Heart left ventricle (tissue), 16 donors: ENCODE measurements around the gene MRPL48. TPM values are rescaled to one million over a fixed set of nuclear protein-coding genes. Genes with fewer than 3 reads are reported as not detected.

Experiments used
- ATAC-seq, 4 donors: fragments of 200-7000 bp; cut with Tn5 transposase; one replicate each; pipeline ENCODE4 v1.9.1; 2020 to 2022; ENCODE audit warnings: moderate library complexity in 4 of 4, mild to moderate bottlenecking in 3 of 4, moderate number of reproducible peaks in 1 of 4
- DNase-seq, 5 donors: peaks; one replicate each; pipeline ENCODE4 v3.0.0-alpha.2; 2020
- H3K27ac ChIP-seq, 12 donors: fragments of 200-600 bp; sonication (generic) in 4 of 12; one replicate each; pipeline versions ENCODE4 v1.5.0 to v1.8.0; 2016 to 2022; ENCODE audit warnings: mild to moderate bottlenecking in 2 of 12
- H3K27me3 ChIP-seq, 9 donors: fragments of 200-600 bp; sonication (generic) in 2 of 9; one replicate each; pipeline versions ENCODE4 v1.5.1 to v1.8.0; 2016 to 2022; ENCODE audit warnings: mild to moderate bottlenecking in 3 of 9
- H3K36me3 ChIP-seq, 9 donors: fragments of 200-600 bp; sonication (generic) in 2 of 9; one replicate each; pipeline versions ENCODE4 v1.5.0 to v1.8.0; 2018 to 2022; ENCODE audit warnings: mild to moderate bottlenecking in 2 of 9
- H3K4me1 ChIP-seq, 12 donors: fragments of 200-600 bp; sonication (generic) in 4 of 12; one replicate each; pipeline versions ENCODE4 v1.5.0 to v1.8.0; 2016 to 2022; ENCODE audit warnings: mild to moderate bottlenecking in 3 of 12
- H3K4me3 ChIP-seq, 12 donors: fragments of 200-600 bp; sonication (generic) in 4 of 12; one replicate each; pipeline versions ENCODE4 v1.5.0 to v1.8.0; 2017 to 2022; ENCODE audit warnings: mild to moderate bottlenecking in 9 of 12, moderate library complexity in 4 of 12
- H3K9me3 ChIP-seq, 12 donors: fragments of 200-600 bp; sonication (generic) in 4 of 12; one replicate each; pipeline versions ENCODE4 v1.5.0 to v1.8.0; 2016 to 2022; ENCODE audit warnings: mild to moderate bottlenecking in 1 of 12
- POLR2A ChIP-seq, 2 donors: fragments of 450-650 bp; IDR thresholded peaks; one replicate each; pipeline ENCODE4 v1.6.1; 2017; ENCODE audit warnings: antibody characterized with exemption in 2 of 2, mild to moderate bottlenecking in 2 of 2, moderate library complexity in 2 of 2
- WGBS, 4 donors: extraction: QIAGEN DNeasy Blood & Tissue Kit in 2 of 4; methylation state at CpG; one replicate each; pipeline versions ENCODE4 v1.1.5 to v1.1.7; 2013 to 2018; 5-methylcytosine and 5-hydroxymethylcytosine counted together
- intact Hi-C, 10 donors: fragments of 100-400 bp; cut with DNase I; formaldehyde crosslinking; loops; one replicate each; pipeline versions ENCODE4 v1.11.1 to v1.14.2; 2022
- polyA plus RNA-seq, 2 donors: library from polyadenylated mRNA; stranded (reverse); fragments of 200-250 nt; gene quantifications; one replicate each; pipeline ENCODE4 v1.2.3, GENCODE V29; 2013
- total RNA-seq, 9 donors: library from RNA; depleted of rRNA in 2 of 9; stranded (reverse); fragments of >200 nt in 2 of 9; fragmentation: NEBNext Ultra II Directional in 3 of 9; extraction: Animal tissue kit (Norgen Biotek cat#: 25700) in 3 of 9; gene quantifications; one replicate each; pipeline versions ENCODE4 v1.1.0 to v1.2.4, GENCODE V29; 2016 to 2023
- TF ChIP-seq, protein P1 (sequence below), 12 donors: fragments of 200-600 bp; sonication (generic) in 4 of 12; IDR thresholded peaks; one replicate each; pipeline versions ENCODE4 v1.5.0 to v1.8.0; 2018 to 2022; ENCODE audit warnings: antibody characterized with exemption in 12 of 12, mild to moderate bottlenecking in 5 of 12
- donor health status: ischemic (EF 13 %, LVEDD 7.1; RV severe dilation, severe dysfunction).
- donor health status: healthy with polysubstance abuse.
- donor health status: DM: no; HTN: yes; CAD: no.
- donor health status: DM: no; HTN: no; CAD: no.
- donor health status: ischemic (EF 25% LVEDD 6.9; RV normal size, moderate dysfunction).
- donor health status: ischemic (EF 25% LVEDD 5.7; RV mildly dilated, moderate dysfunction).
- donor health status: healthy.
- donor health status: DM: yes; HTN: yes; CAD: no.
- donor health status: ischemic (EF 35%, LVEDD 5.7; RV mildly dilated, moderate dysfunction).
- donor health status: nonischemic (EF 11% LVEDD 7.7; RV severe dilation, severe dysfunction).
- donor health status: DM: yes; HTN: yes; CAD: no.
- donor health status: PGD.
- donor health status: ischemic (EF 29% LVEDD 5.4; RV normal size, mild dysfunction).
- donor health status: nonischemic (EF 23%, LVEDD 6.1; RV moderate dilation, normal function).

MRPL48 gene
- total and polyA plus RNA-seq, 11 donors, result 21.0 to 47.7 (median 39.4) TPM

DNA sequence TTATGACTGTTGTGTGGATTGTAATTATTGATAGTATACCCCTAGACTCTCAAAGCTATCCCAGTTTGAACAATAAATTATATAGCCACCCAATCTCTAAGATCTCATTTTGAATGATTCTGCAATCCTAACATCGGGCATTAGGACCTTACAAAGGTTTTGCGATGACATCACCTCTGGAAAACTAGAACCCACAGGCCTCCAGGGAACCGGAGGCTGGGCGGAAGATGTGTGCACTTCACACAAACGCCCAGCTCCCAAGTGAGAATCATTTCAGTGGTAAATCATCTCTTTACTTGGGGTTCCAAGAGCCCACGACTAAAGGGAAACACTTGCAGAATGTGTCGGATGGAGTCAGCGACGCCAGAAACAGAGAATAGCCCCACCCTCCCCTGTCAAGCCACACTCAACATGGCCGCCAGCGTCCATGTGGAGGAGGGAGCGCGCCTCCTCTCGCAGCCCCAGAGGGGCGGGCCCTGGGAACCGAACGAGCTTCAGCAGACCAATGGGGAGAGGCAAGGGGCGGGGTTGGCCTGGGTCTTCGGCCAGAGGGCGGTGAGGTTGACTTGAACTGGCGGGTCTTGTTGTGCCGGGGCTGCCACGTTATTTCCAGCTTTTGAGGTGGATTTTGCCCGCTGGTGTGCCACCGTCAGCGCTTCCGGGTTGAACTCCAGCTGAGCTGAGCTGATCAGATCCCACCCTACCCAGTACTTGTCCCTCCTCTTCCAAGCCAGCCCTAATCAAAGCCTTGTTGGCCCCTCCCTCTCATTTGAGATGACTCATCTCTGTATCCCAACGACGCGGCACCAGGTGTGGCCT lies 8.4 kb upstream of the MRPL48 start:
- peaks cover 0 to 13% (median 2%) of the 10 kb centered on the region in 12 donors for H3K4me1 ChIP-seq
- H3K4me3 ChIP-seq, result peak overlapping the region; percentile 26 to 71 (median 59)
- 0 to 1% (median 0%) methylated on average over 18 to 30 of the region's 30 CpGs for WGBS, 4 donors
- H3K9me3 ChIP-seq, result no peaks in the 10 kb centered on the region
- H3K27ac ChIP-seq, result peak overlapping the region; percentile 80 to 98 (median 94)
- H3K27me3 ChIP-seq, result no peaks in the 10 kb centered on the region
- intact Hi-C loops, result loop anchor here in 7 of 10 donors (1.0 kb wide), 1 partner anchor 18 kb away; the partner anchor contains the start of gene RAB6A (in 7 of the 7)
- no peaks in the 10 kb centered on the region for H3K36me3 ChIP-seq
- ATAC-seq (peak; percentile 100), DNase-seq (peak; percentile 98 to 99 (median 99))
- TF ChIP-seq, protein P1, sequence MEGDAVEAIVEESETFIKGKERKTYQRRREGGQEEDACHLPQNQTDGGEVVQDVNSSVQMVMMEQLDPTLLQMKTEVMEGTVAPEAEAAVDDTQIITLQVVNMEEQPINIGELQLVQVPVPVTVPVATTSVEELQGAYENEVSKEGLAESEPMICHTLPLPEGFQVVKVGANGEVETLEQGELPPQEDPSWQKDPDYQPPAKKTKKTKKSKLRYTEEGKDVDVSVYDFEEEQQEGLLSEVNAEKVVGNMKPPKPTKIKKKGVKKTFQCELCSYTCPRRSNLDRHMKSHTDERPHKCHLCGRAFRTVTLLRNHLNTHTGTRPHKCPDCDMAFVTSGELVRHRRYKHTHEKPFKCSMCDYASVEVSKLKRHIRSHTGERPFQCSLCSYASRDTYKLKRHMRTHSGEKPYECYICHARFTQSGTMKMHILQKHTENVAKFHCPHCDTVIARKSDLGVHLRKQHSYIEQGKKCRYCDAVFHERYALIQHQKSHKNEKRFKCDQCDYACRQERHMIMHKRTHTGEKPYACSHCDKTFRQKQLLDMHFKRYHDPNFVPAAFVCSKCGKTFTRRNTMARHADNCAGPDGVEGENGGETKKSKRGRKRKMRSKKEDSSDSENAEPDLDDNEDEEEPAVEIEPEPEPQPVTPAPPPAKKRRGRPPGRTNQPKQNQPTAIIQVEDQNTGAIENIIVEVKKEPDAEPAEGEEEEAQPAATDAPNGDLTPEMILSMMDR (IDR thresholded peaks at IDR 0.05), result peak in 2 of 12 donors; percentile 2 to 5
- peak in 1 of 2 donors; percentile 61 for TF ChIP-seq POLR2A (IDR thresholded peaks at IDR 0.05)

DNA sequence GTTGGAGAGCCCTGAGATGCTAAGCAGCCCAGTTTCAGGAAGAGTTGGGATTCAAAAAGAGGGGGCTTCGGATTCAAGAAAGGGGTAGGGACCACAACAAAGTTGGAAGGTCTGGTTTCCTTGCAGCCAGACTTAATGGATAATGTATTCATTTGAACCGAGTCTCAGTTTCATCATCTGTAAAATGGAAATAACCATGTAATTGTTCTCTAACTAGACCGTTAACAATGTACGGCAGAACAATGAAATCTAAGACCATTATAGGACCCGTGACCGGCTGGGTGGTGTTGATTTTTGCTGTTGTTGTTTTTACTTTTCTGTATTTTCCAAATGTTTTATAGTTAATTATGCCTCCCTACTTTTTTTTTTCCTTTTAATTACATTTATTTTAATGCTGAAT lies 6.4 kb upstream of the MRPL48 start:
- WGBS, 4 donors, result 89 to 93% (median 91%) methylated on average over 6 of the region's 6 CpGs
- H3K4me3 ChIP-seq, result no peak overlapping the region
- H3K27me3 ChIP-seq, result no peaks in the 10 kb centered on the region
- no peak for ATAC-seq
- no peak for DNase-seq
- H3K27ac ChIP-seq, result no peak overlapping the region
- no peaks in the 10 kb centered on the region for H3K36me3 ChIP-seq
- peaks cover 0 to 13% (median 2%) of the 10 kb centered on the region in 12 donors for H3K4me1 ChIP-seq
- intact Hi-C loops, result loop anchor here in 1 of 10 donors (10.0 kb wide), 1 partner anchor 93 kb away; the partner anchor contains the start of genes COA4 and PAAF1
- H3K9me3 ChIP-seq, result no peaks in the 10 kb centered on the region
- TF ChIP-seq, protein P1 (IDR thresholded peaks at IDR 0.05), result no peak
- TF ChIP-seq POLR2A (IDR thresholded peaks at IDR 0.05), result no peak

DNA sequence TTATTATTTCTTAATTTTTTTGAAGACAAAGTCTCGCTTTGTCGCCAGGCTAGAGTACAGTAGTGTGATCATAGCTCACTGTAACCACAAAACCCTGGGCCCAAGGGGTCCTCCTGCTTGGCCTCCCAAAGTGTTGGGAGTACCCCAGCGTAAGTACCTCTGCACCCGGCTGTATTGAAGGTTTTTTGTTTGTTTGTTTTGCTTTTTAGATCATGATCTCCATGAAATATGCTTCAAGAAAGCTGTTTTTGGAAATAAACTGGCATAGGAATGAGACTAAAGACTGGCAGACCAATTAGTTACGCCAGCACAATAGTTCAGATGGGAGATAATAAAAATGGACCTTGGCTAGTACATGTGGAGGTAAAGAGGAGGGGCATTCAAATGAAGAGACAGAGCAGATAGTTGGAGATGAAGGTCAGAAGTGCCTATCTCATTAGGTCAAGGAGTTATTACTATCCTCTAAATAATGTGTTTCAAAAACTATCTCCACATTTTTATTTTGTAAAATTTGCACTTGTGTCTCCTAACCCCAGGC lies 4.1 kb upstream of the MRPL48 start:
- no peak for ATAC-seq
- H3K4me3 ChIP-seq, result no peak overlapping the region
- H3K27me3 ChIP-seq, result no peaks in the 10 kb centered on the region
- H3K4me1 ChIP-seq, result peaks cover 0 to 22% (median 10%) of the 10 kb centered on the region in 12 donors
- intact Hi-C loops, result loop anchor here in 1 of 10 donors (10.0 kb wide), 1 partner anchor 91 kb away; the partner anchor contains the start of genes COA4 and PAAF1
- TF ChIP-seq POLR2A (IDR thresholded peaks at IDR 0.05), result no peak
- TF ChIP-seq, protein P1 (IDR thresholded peaks at IDR 0.05), result no peak
- 88 to 93% (median 89%) methylated on average over 5 of the region's 5 CpGs for WGBS, 4 donors
- H3K27ac ChIP-seq, result no peak overlapping the region
- no peaks in the 10 kb centered on the region for H3K36me3 ChIP-seq
- DNase-seq, result no peak
- H3K9me3 ChIP-seq, result no peaks in the 10 kb centered on the region

DNA sequence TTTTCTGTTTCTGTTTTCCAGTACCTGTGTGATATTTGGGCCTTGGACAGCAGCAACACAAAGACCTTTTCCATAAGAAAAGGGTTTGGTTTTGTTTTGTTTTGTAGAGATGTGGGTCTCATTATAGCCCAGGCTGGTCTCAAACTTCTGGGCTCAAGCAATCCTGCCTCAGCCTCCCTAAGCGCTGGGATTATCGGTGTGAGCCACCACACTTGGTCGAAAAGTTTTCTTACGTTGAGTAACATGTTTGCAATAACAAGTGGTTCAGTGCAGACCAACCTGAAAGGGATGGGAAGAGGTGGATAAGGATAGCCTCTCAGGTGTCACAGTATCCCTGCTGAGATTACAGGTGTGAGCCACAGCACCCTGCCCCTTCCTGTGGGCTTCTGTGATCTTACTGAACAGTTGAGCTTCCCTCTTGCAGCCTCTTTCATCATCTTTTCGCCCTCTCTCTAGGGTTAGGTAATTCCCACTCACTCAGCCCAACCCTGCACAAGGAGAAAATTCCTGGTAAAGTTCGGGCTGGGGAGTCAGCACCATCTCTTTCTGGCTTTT lies 3.5 kb upstream of the MRPL48 start:
- intact Hi-C loops, result loop anchor here in 1 of 10 donors (10.0 kb wide), 1 partner anchor 91 kb away; the partner anchor contains the start of genes COA4 and PAAF1
- DNase-seq, result no peak
- Histone ChIP-seq H3K9me3 (no peaks in the 10 kb centered on the region), H3K27ac (no peak overlapping the region), H3K4me1 (peaks cover 0 to 22% (median 11%) of the 10 kb centered on the region in 12 donors), H3K27me3 (no peaks in the 10 kb centered on the region), H3K4me3 (no peak overlapping the region), H3K36me3 (no peaks in the 10 kb centered on the region)
- no peak for TF ChIP-seq POLR2A (IDR thresholded peaks at IDR 0.05)
- TF ChIP-seq, protein P1 (IDR thresholded peaks at IDR 0.05), result no peak
- WGBS, 4 donors, result 77 to 90% (median 83%) methylated on average over 6 of the region's 6 CpGs
- ATAC-seq, result no peak
